IMR-90 (cell line): Measurements from ENCODE around the gene PIGA. TPM values are rescaled to one million over a fixed set of nuclear protein-coding genes. Genes with fewer than 3 reads are reported as not detected.

ENCODE experiments used
- ATAC-seq: fragments of 200-7000 bp; cut with Tn5 transposase; 2 replicates; pipeline ENCODE4 v1.9.1; 2020; ENCODE audit warnings: low read depth, mild to moderate bottlenecking, moderate library complexity
- BruUV-seq: library from RNA; stranded (reverse); fragments of 400-500 nt; replicated peaks from 2 replicates; lab custom pipeline; 2021; lab: Mats Ljungman, UMichigan
- CTCF ChIA-PET: fragments of 300-600 bp; formaldehyde crosslinking; extraction: SDS; loops from one replicate; lab custom pipeline; 2021; ENCODE audit warnings: antibody characterized with exemption; lab: Yijun Ruan, JAX
- POLR2A ChIA-PET: fragments of 300-600 bp; sonication (Branson Sonifier 250); formaldehyde crosslinking; loops from one replicate; lab custom pipeline; 2022; ENCODE audit warnings: antibody characterized with exemption; ENCODE audit not compliant: unreplicated experiment; lab: Charles Lee
- DNase-seq: peaks from one replicate; pipeline ENCODE4 v3.0.0; 2013
- H2AFZ ChIP-seq: replicated peaks from 2 replicates; pipeline ENCODE3; 2013; ENCODE audit warnings: low read length, mild to moderate bottlenecking; ENCODE audit not compliant: poor library complexity
- H2AK5ac ChIP-seq: 2 replicates; pipeline ENCODE4 v1.6.1; 2013; ENCODE audit warnings: low read depth, low read length, inconsistent platforms
- H2AK9ac ChIP-seq: replicated peaks from 2 replicates; pipeline ENCODE3; 2013; ENCODE audit warnings: mild to moderate bottlenecking, low read depth, low read length, moderate library complexity; ENCODE audit not compliant: poor library complexity
- H2BK120ac ChIP-seq: 2 replicates; pipeline ENCODE4 v1.6.1; 2013; ENCODE audit warnings: low read depth, low read length, inconsistent platforms
- H2BK15ac ChIP-seq: 3 replicates; pipeline ENCODE4 v1.6.1; 2013; ENCODE audit warnings: low read depth, low read length, inconsistent platforms
- H2BK20ac ChIP-seq: 2 replicates; pipeline ENCODE4 v1.6.1; 2013; ENCODE audit warnings: low read depth, mild to moderate bottlenecking, inconsistent platforms, low read length, moderate library complexity
- H2BK5ac ChIP-seq: 2 replicates; pipeline ENCODE4 v1.6.1; 2013; ENCODE audit warnings: mild to moderate bottlenecking, low read depth, low read length, inconsistent platforms; ENCODE audit not compliant: poor library complexity, severe bottlenecking
- H3K14ac ChIP-seq: replicated peaks from 2 replicates; pipeline ENCODE4 v1.6.1; 2013; ENCODE audit warnings: low read depth, low read length, inconsistent platforms
- H3K18ac ChIP-seq: 2 replicates; pipeline ENCODE4 v1.6.1; 2013; ENCODE audit warnings: low read depth, low read length, control low read depth
- H3K23ac ChIP-seq: 2 replicates; pipeline ENCODE4 v1.6.1; 2013; ENCODE audit warnings: low read depth, low read length, inconsistent platforms
- H3K27ac ChIP-seq: 2 replicates; pipeline ENCODE4 v1.5.1; 2013; ENCODE audit warnings: mild to moderate bottlenecking, control low read depth, low read length; ENCODE audit not compliant: insufficient read depth
- H3K27me3 ChIP-seq: 2 replicates; pipeline ENCODE4 v1.6.1; 2013; ENCODE audit warnings: low read length; ENCODE audit not compliant: control insufficient read depth, insufficient read depth
- H3K36me3 ChIP-seq: 2 replicates; pipeline ENCODE4 v1.6.1; 2013; ENCODE audit warnings: low read length, mixed read lengths; ENCODE audit not compliant: control insufficient read depth, insufficient read depth
- H3K4ac ChIP-seq: 2 replicates; pipeline ENCODE4 v1.6.1; 2013; ENCODE audit warnings: low read depth, low read length, inconsistent platforms
- H3K4me1 ChIP-seq: 2 replicates; pipeline ENCODE4 v1.6.1; 2013; ENCODE audit warnings: low read length, mixed read lengths; ENCODE audit not compliant: control insufficient read depth, insufficient read depth
- H3K4me2 ChIP-seq: 2 replicates; pipeline ENCODE4 v1.6.1; 2013; ENCODE audit warnings: low read depth, mild to moderate bottlenecking, control low read depth, low read length, moderate library complexity
- H3K4me3 ChIP-seq: 2 replicates; pipeline ENCODE4 v1.5.1; 2013; ENCODE audit warnings: low read depth, mild to moderate bottlenecking, control low read depth, low read length, moderate library complexity; ENCODE audit not compliant: insufficient read depth
- H3K56ac ChIP-seq: 2 replicates; pipeline ENCODE4 v1.6.1; 2013; ENCODE audit warnings: low read length, inconsistent platforms; ENCODE audit not compliant: insufficient read depth; ENCODE audit errors: extremely low read depth
- H3K79me1 ChIP-seq, 2 experiments: 2 replicates each; pipeline ENCODE4 v1.6.1; 2013; ENCODE audit warnings: low read length in 2 of 2, inconsistent platforms in 1 of 2, low read depth in 1 of 2
- H3K9ac ChIP-seq: 2 replicates; pipeline ENCODE4 v1.6.1; 2013; ENCODE audit warnings: low read depth, low read length, control low read depth
- H3K9me1 ChIP-seq: 2 replicates; pipeline ENCODE4 v1.6.1; 2013; ENCODE audit warnings: low read length, inconsistent platforms; ENCODE audit not compliant: insufficient read depth
- H3K9me3 ChIP-seq: 2 replicates; pipeline ENCODE4 v1.6.1; 2013; ENCODE audit warnings: low read length; ENCODE audit not compliant: control insufficient read depth, insufficient read depth
- H4K20me1 ChIP-seq: 2 replicates; pipeline ENCODE4 v1.6.1; 2013; ENCODE audit warnings: low read length, inconsistent platforms; ENCODE audit not compliant: insufficient read depth
- H4K5ac ChIP-seq: 2 replicates; pipeline ENCODE4 v1.6.1; 2013; ENCODE audit warnings: mild to moderate bottlenecking, low read depth, low read length, control low read depth
- H4K8ac ChIP-seq, 2 experiments: 2 replicates each; pipeline ENCODE4 v1.6.1; 2013; ENCODE audit warnings: low read depth in 2 of 2, low read length in 2 of 2, control low read depth in 1 of 2, inconsistent platforms in 1 of 2
- H4K91ac ChIP-seq: 2 replicates; pipeline ENCODE4 v1.6.1; 2013; ENCODE audit warnings: low read depth, low read length, inconsistent platforms; ENCODE audit not compliant: insufficient read depth
- CEBPB ChIP-seq: IDR thresholded peaks from 2 replicates; pipeline ENCODE4 v1.6.1; 2012; ENCODE audit warnings: low read depth, low read length, improper control_type of control experiment
- CHD1 ChIP-seq: IDR thresholded peaks from 2 replicates; pipeline ENCODE4 v1.6.1; 2012; ENCODE audit warnings: low read depth, low read length, improper control_type of control experiment
- CTCF ChIP-seq: conservative IDR thresholded peaks from 2 replicates; pipeline ENCODE4 v1.5.1; 2012; ENCODE audit warnings: mild to moderate bottlenecking, low read depth, low read length, improper control_type of control experiment
- ELK1 ChIP-seq: fragments of 150-350 bp; IDR thresholded peaks from 2 replicates; pipeline ENCODE4 v1.6.1; 2016; ENCODE audit warnings: low read depth, mild to moderate bottlenecking, low read length, moderate library complexity, borderline replicate concordance
- MAFK ChIP-seq: IDR thresholded peaks from 2 replicates; pipeline ENCODE4 v1.6.1; 2012; ENCODE audit warnings: low read depth, low read length, improper control_type of control experiment
- MAZ ChIP-seq: IDR thresholded peaks from 2 replicates; pipeline ENCODE4 v1.6.1; 2012; ENCODE audit warnings: low read depth, mild to moderate bottlenecking, low read length, improper control_type of control experiment, moderate library complexity, borderline replicate concordance
- MXI1 ChIP-seq: IDR thresholded peaks from 2 replicates; pipeline ENCODE4 v1.6.1; 2012; ENCODE audit warnings: low read depth, mild to moderate bottlenecking, low read length, moderate library complexity, borderline replicate concordance
- NFE2L2 ChIP-seq: fragments of 150-350 bp; IDR thresholded peaks from 2 replicates; pipeline ENCODE4 v1.6.1; 2016; ENCODE audit warnings: low read depth, mild to moderate bottlenecking, low read length
- POLR2A ChIP-seq: IDR thresholded peaks from 2 replicates; pipeline ENCODE4 v1.6.1; 2012; ENCODE audit warnings: mild to moderate bottlenecking, low read depth, low read length
- RAD21 ChIP-seq: IDR thresholded peaks from 2 replicates; pipeline ENCODE4 v1.6.1; 2012; ENCODE audit warnings: low read length, improper control_type of control experiment
- RCOR1 ChIP-seq: IDR thresholded peaks from 2 replicates; pipeline ENCODE4 v1.6.1; 2012; ENCODE audit warnings: mild to moderate bottlenecking, low read length, improper control_type of control experiment; ENCODE audit not compliant: insufficient replicate concordance
- RFX5 ChIP-seq: IDR thresholded peaks from 2 replicates; pipeline ENCODE4 v1.8.0; 2012; ENCODE audit warnings: low read depth, mild to moderate bottlenecking, low read length, moderate library complexity
- WGBS, 2 experiments: methylation state at CpG; one replicate each; pipeline versions ENCODE4 v1.1.5 to v1.1.7; 2013; ENCODE audit warnings: missing lambda C conversion rate in 2 of 2; ENCODE audit not compliant: insufficient read length in 1 of 2; ENCODE audit errors: extremely low coverage in 2 of 2; 5-methylcytosine and 5-hydroxymethylcytosine counted together
- dilution Hi-C: fragments of 300-500 bp; cut with HindIII; formaldehyde crosslinking; loops from one replicate; pipeline ENCODE4 v1.14.3; 2018; ENCODE audit warnings: low sequenced_read_pairs; ENCODE audit not compliant: unreplicated experiment
- in situ Hi-C: fragments of 300-500 bp; cut with MboI; formaldehyde crosslinking; loops from 3 replicates; pipeline ENCODE4 v1.14.3; 2019; ENCODE audit warnings: low sequenced_read_pairs, inconsistent platforms, mixed read lengths
- intact Hi-C: fragments of 100-400 bp; cut with micrococcal nuclease; formaldehyde crosslinking; loops from 2 replicates; pipeline ENCODE4 v1.10.0; 2022
- polyA plus RNA-seq, 3 experiments: library from polyadenylated mRNA; depleted of rRNA; stranded (reverse); fragments of >200 nt; gene quantifications; 2 replicates each; pipeline ENCODE4 v1.2.3, GENCODE V29; 2012; ENCODE audit warnings: low replicate concordance in 1 of 3
- total RNA-seq: library from RNA; depleted of rRNA; stranded (reverse); fragments of >200 nt; gene quantifications from 2 replicates; pipeline ENCODE4 v1.2.3, GENCODE V29; 2012
- TF ChIP-seq, protein P1 (sequence below): fragments of 150-350 bp; IDR thresholded peaks from 2 replicates; pipeline ENCODE4 v1.6.1; 2017; ENCODE audit warnings: mild to moderate bottlenecking, antibody characterized with exemption, low read length, low read depth

The PIGA gene
- total and polyA plus RNA-seq, 2 of the 4 experiments (the other 2 are of a cell fraction), result 3.4 to 9.1 TPM

GRCh38 chrX:15345976-15346375 is 10.7 kb upstream of the PIGA start:
- no peaks in the 10 kb centered on the region for H3K36me3 ChIP-seq
- H2BK15ac ChIP-seq, result no peak overlapping the region
- H2AFZ ChIP-seq, result no peak overlapping the region
- no peak overlapping the region for H2AK5ac ChIP-seq
- BruUV-seq, result no TSS peak
- dilution Hi-C loops, result no loop called here
- intact Hi-C loops, result loop anchor here (10.0 kb wide), 1 partner anchor 329 kb away; no protein-coding TSS in a partner anchor
- ATAC-seq (no peak), DNase-seq (no peak)
- H3K18ac ChIP-seq, result no peak overlapping the region
- no peak overlapping the region for H4K8ac ChIP-seq
- CTCF ChIA-PET, result interaction anchor here (0.7 kb wide), 1 partner anchor 23 kb away, joined by 3 read pairs; no protein-coding TSS in a partner anchor
- H2BK20ac ChIP-seq, result no peak overlapping the region
- TF ChIP-seq RCOR1 (no peak), MXI1 (no peak), NFE2L2 (no peak), RFX5 (no peak), CTCF (no peak), CHD1 (no peak), CEBPB (no peak), MAZ (no peak), POLR2A (no peak), MAFK (no peak), RAD21 (no peak), ELK1 (no peak)
- TF ChIP-seq, protein P1, sequence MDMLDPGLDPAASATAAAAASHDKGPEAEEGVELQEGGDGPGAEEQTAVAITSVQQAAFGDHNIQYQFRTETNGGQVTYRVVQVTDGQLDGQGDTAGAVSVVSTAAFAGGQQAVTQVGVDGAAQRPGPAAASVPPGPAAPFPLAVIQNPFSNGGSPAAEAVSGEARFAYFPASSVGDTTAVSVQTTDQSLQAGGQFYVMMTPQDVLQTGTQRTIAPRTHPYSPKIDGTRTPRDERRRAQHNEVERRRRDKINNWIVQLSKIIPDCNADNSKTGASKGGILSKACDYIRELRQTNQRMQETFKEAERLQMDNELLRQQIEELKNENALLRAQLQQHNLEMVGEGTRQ, result no peak
- H3K27me3 ChIP-seq, result peaks cover 6% of the 10 kb centered on the region
- no peak overlapping the region for H3K4ac ChIP-seq
- H3K4me2 ChIP-seq, result no peak overlapping the region
- no peaks in the 10 kb centered on the region for H3K9me3 ChIP-seq
- no peak overlapping the region for H3K27ac ChIP-seq
- no peaks in the 10 kb centered on the region for H4K20me1 ChIP-seq
- H4K5ac ChIP-seq, result no peak overlapping the region
- H3K4me3 ChIP-seq, result no peak overlapping the region
- no peaks in the 10 kb centered on the region for H3K9me1 ChIP-seq
- no peak overlapping the region for H3K9ac ChIP-seq
- H4K91ac ChIP-seq, result no peak overlapping the region
- no peak overlapping the region for H3K23ac ChIP-seq
- in situ Hi-C loops, result loop anchor here (5.0 to 10.0 kb wide), 2 partner anchors 121 to 219 kb away; no protein-coding TSS in a partner anchor
- peaks cover 2% of the 10 kb centered on the region; the same call in 1 of the 2 replicates for H3K4me1 ChIP-seq
- POLR2A ChIA-PET, result no interaction called here
- H2AK9ac ChIP-seq, result no peak overlapping the region
- no peak overlapping the region for H2BK120ac ChIP-seq
- H3K79me1 ChIP-seq, result no peaks in the 10 kb centered on the region
- H3K14ac ChIP-seq, result no peak overlapping the region
- H3K56ac ChIP-seq, result no peak overlapping the region
- H2BK5ac ChIP-seq, result no peak overlapping the region
- WGBS, 2 experiments, result 20% methylated on average over 1 of the region's 3 CpGs; no CpG with 5 or more reads in 1 of the 2 experiments
